ENCODE results near the gene NEU3. TPM values are rescaled to one million over a fixed set of nuclear protein-coding genes. Genes with fewer than 3 reads are reported as not detected.
"Not testable (repeated sequence)": the region's sequence is repeated elsewhere in the genome, so short reads cannot be mapped to it uniquely, and the experiment has no call there.

NEU3 gene
- total RNA-seq, 1 experiment from 2014 or later, result 10.0 TPM

DNA sequence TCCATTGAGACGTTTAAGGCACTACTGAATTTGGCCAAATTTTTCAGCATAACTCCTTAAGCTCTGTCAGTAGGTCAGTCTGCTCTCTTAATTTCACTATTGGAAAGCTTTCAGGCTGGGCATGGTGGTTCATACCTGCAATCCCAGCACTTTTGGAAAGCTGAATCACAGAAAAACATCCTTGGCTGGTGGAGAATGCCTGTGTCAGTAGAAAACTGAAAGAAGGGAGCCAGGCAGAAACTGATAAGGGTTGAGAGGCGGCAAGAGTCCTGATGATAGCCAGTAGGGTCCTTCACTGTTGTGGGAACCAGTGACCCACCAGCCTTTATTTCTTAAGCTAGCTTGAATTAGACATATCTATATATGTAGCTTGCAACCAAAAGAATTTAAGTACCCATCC is 22.6 kb downstream of the NEU3 start:
- BruUV-seq (replicated peaks), result no TSS peak
- CTCF ChIA-PET, result interaction anchor here (0.6 to 1.8 kb wide), 12 partner anchors 9 to 259 kb away, joined by 3 to 7 read pairs (median 3); no protein-coding TSS in a partner anchor

GRCh38 chr11:75011872-75012271 is 23.1 kb downstream of the NEU3 start:
- TF ChIP-seq, protein P1, sequence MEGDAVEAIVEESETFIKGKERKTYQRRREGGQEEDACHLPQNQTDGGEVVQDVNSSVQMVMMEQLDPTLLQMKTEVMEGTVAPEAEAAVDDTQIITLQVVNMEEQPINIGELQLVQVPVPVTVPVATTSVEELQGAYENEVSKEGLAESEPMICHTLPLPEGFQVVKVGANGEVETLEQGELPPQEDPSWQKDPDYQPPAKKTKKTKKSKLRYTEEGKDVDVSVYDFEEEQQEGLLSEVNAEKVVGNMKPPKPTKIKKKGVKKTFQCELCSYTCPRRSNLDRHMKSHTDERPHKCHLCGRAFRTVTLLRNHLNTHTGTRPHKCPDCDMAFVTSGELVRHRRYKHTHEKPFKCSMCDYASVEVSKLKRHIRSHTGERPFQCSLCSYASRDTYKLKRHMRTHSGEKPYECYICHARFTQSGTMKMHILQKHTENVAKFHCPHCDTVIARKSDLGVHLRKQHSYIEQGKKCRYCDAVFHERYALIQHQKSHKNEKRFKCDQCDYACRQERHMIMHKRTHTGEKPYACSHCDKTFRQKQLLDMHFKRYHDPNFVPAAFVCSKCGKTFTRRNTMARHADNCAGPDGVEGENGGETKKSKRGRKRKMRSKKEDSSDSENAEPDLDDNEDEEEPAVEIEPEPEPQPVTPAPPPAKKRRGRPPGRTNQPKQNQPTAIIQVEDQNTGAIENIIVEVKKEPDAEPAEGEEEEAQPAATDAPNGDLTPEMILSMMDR (IDR thresholded peaks at IDR 0.05; ENCODE audit: unreplicated experiment), result no peak
- POLR2A ChIA-PET, result interaction anchor here (0.6 to 1.3 kb wide), 3 partner anchors 10 to 258 kb away, joined by 3 to 7 read pairs (median 3); partner anchors contain the start of gene NEU3
- no TSS peak for BruUV-seq (replicated peaks)

More for the DNA sequence above, 22.6 kb downstream of the NEU3 start:
- H3K36me3 Mint-ChIP-seq (ENCODE audit: insufficient read depth, unreplicated experiment), result peaks cover 24% of the 10 kb centered on the region
- H3K27me3 Mint-ChIP-seq (ENCODE audit: insufficient read depth, unreplicated experiment), result no peaks in the 10 kb centered on the region
- no peaks in the 10 kb centered on the region for H3K4me1 Mint-ChIP-seq (ENCODE audit: insufficient read depth, unreplicated experiment)
- no peak for DNase-seq (ENCODE audit: unreplicated experiment)
- H3K27ac Mint-ChIP-seq (ENCODE audit: low read depth, unreplicated experiment), result no peak overlapping the region
- no peaks in the 10 kb centered on the region for H3K9me3 Mint-ChIP-seq (ENCODE audit: unreplicated experiment)
- intact Hi-C loops (cut with micrococcal nuclease), result no loop called here
- POLR2A ChIA-PET, result interaction anchor here (0.6 to 1.3 kb wide), 2 partner anchors 10 to 23 kb away, joined by 3 to 7 read pairs; partner anchors contain the start of gene NEU3
- no peak overlapping the region for H3K4me3 Mint-ChIP-seq (ENCODE audit: unreplicated experiment)
- TF ChIP-seq, protein P1 (IDR thresholded peaks at IDR 0.05; ENCODE audit: unreplicated experiment), result no peak

DNA sequence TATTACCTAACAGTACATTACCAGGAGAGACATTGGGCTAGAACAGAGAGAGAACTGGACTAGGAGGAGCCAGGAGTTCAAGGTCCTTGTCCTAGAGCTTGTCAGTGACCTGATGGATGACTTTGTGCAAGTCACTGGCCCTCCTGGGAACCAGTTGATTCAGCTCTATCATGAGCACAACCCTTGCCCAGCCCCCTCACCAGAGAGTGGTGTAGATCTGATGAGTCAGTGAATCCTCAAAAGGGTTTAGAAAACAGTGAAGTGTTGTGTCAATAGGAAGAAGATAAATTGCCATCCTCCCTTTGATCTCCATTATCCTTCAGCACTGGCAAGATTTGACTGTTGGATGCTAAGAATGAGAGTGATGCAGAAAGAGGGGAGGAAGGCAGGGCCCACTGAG is 24.3 kb downstream of the NEU3 start:
- no peak overlapping the region for H3K27ac Mint-ChIP-seq (ENCODE audit: low read depth, unreplicated experiment)
- intact Hi-C loops (cut with micrococcal nuclease), result no loop called here
- H3K9me3 Mint-ChIP-seq (ENCODE audit: unreplicated experiment), result no peaks in the 10 kb centered on the region
- CTCF ChIA-PET, result interaction anchor here (0.6 to 1.1 kb wide), 5 partner anchors 9 to 236 kb away, joined by 3 to 6 read pairs (median 3); no protein-coding TSS in a partner anchor
- no peak for DNase-seq (ENCODE audit: unreplicated experiment)
- peaks cover 16% of the 10 kb centered on the region for H3K36me3 Mint-ChIP-seq (ENCODE audit: insufficient read depth, unreplicated experiment)
- TF ChIP-seq, protein P1 (IDR thresholded peaks at IDR 0.05; ENCODE audit: unreplicated experiment), result no peak
- POLR2A ChIA-PET, result interaction anchor here (0.9 kb wide), 1 partner anchor 257 kb away, joined by 3 read pairs; no protein-coding TSS in a partner anchor
- H3K4me3 Mint-ChIP-seq (ENCODE audit: unreplicated experiment), result no peak overlapping the region
- BruUV-seq (replicated peaks), result no TSS peak
- no peaks in the 10 kb centered on the region for H3K27me3 Mint-ChIP-seq (ENCODE audit: insufficient read depth, unreplicated experiment)
- no peaks in the 10 kb centered on the region for H3K4me1 Mint-ChIP-seq (ENCODE audit: insufficient read depth, unreplicated experiment)

More at GRCh38 chr11:75011872-75012271, 23.1 kb downstream of the NEU3 start:
- DNase-seq (ENCODE audit: unreplicated experiment), result no peak
- no peak overlapping the region for H3K27ac Mint-ChIP-seq (ENCODE audit: low read depth, unreplicated experiment)
- CTCF ChIA-PET, result interaction anchor here (0.6 to 1.8 kb wide), 8 partner anchors 10 to 258 kb away, joined by 3 to 7 read pairs (median 4); no protein-coding TSS in a partner anchor
- no peaks in the 10 kb centered on the region for H3K4me1 Mint-ChIP-seq (ENCODE audit: insufficient read depth, unreplicated experiment)
- intact Hi-C loops (cut with micrococcal nuclease), result no loop called here
- peaks cover 21% of the 10 kb centered on the region for H3K36me3 Mint-ChIP-seq (ENCODE audit: insufficient read depth, unreplicated experiment)
- no peaks in the 10 kb centered on the region for H3K27me3 Mint-ChIP-seq (ENCODE audit: insufficient read depth, unreplicated experiment)
- H3K4me3 Mint-ChIP-seq (ENCODE audit: unreplicated experiment), result no peak overlapping the region
- no peaks in the 10 kb centered on the region for H3K9me3 Mint-ChIP-seq (ENCODE audit: unreplicated experiment)

- H3K9me3 Mint-ChIP-seq (ENCODE audit: unreplicated experiment), result peaks cover 7% of the 10 kb centered on the region
- no peak overlapping the region for H3K4me3 Mint-ChIP-seq (ENCODE audit: unreplicated experiment)
- intact Hi-C loops (cut with micrococcal nuclease), result no loop called here
- CTCF ChIA-PET, result interaction anchor here (0.7 to 1.3 kb wide), 8 partner anchors 8 to 1659 kb away, joined by 3 to 5 read pairs (median 3); no protein-coding TSS in a partner anchor
- no peak overlapping the region for H3K27ac Mint-ChIP-seq (ENCODE audit: low read depth, unreplicated experiment)
- DNase-seq (ENCODE audit: unreplicated experiment), result peak; percentile 49
- no peaks in the 10 kb centered on the region for H3K4me1 Mint-ChIP-seq (ENCODE audit: insufficient read depth, unreplicated experiment)
- POLR2A ChIA-PET, result interaction anchor here (0.6 to 1.1 kb wide), 5 partner anchors 9 to 386 kb away, joined by 3 to 4 read pairs (median 4); partner anchors contain the start of genes NEU3, SPCS2 and XRRA1
- no peaks in the 10 kb centered on the region for H3K27me3 Mint-ChIP-seq (ENCODE audit: insufficient read depth, unreplicated experiment)
- peaks cover 11% of the 10 kb centered on the region for H3K36me3 Mint-ChIP-seq (ENCODE audit: insufficient read depth, unreplicated experiment)
- TF ChIP-seq, protein P1 (IDR thresholded peaks at IDR 0.05; ENCODE audit: unreplicated experiment), result no peak
- BruUV-seq (replicated peaks), result no TSS peak
Measured at GRCh38 chr11:75014129-75014528, 25.4 kb downstream of the NEU3 start.

DNA sequence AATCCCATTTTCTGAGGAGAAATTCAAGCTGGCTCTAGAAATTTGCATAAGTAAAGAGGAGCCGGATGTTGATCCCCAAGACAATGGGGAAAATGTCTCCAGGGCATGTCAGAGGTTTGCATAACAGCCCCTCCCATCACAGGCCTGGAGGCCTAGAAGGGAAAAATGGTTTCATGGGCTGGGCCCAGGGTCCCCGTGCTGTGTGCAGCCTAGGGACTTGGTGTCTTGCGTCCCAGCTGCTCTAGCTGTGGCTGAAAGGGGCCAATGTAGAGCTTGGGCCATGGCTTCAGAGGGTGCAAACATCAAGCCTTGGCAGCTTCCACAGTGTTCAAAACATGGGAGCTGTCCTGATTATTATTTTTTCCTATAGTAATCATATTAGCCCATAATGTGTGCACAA is 30.5 kb downstream of the NEU3 start:
- BruUV-seq (replicated peaks); intact Hi-C loops (cut with micrococcal nuclease); H3K27me3 Mint-ChIP-seq (ENCODE audit: insufficient read depth, unreplicated experiment); H3K9me3 Mint-ChIP-seq (ENCODE audit: unreplicated experiment); H3K27ac Mint-ChIP-seq (ENCODE audit: low read depth, unreplicated experiment); POLR2A ChIA-PET; H3K4me3 Mint-ChIP-seq (ENCODE audit: unreplicated experiment); H3K4me1 Mint-ChIP-seq (ENCODE audit: insufficient read depth, unreplicated experiment); DNase-seq (ENCODE audit: unreplicated experiment); H3K36me3 Mint-ChIP-seq (ENCODE audit: insufficient read depth, unreplicated experiment): not testable (repeated sequence)
- CTCF ChIA-PET, result interaction anchor here (6.6 kb wide), 1 partner anchor 229 kb away, joined by 89 read pairs; no protein-coding TSS in a partner anchor

- BruUV-seq (replicated peaks); H3K36me3 Mint-ChIP-seq (ENCODE audit: insufficient read depth, unreplicated experiment); intact Hi-C loops (cut with micrococcal nuclease); H3K4me1 Mint-ChIP-seq (ENCODE audit: insufficient read depth, unreplicated experiment); H3K4me3 Mint-ChIP-seq (ENCODE audit: unreplicated experiment); H3K27ac Mint-ChIP-seq (ENCODE audit: low read depth, unreplicated experiment); H3K9me3 Mint-ChIP-seq (ENCODE audit: unreplicated experiment); DNase-seq (ENCODE audit: unreplicated experiment); POLR2A ChIA-PET; H3K27me3 Mint-ChIP-seq (ENCODE audit: insufficient read depth, unreplicated experiment): not testable (repeated sequence)
- CTCF ChIA-PET, result interaction anchor here (0.5 to 6.6 kb wide), 4 partner anchors 12 to 887 kb away, joined by 3 to 89 read pairs (median 4); no protein-coding TSS in a partner anchor
Measured at GRCh38 chr11:75020328-75020727, 31.6 kb downstream of the NEU3 start.

Measured in MCF 10A (cell line).